ENCODE measurements around the gene KIRREL3.

Gene KIRREL3

DNA sequence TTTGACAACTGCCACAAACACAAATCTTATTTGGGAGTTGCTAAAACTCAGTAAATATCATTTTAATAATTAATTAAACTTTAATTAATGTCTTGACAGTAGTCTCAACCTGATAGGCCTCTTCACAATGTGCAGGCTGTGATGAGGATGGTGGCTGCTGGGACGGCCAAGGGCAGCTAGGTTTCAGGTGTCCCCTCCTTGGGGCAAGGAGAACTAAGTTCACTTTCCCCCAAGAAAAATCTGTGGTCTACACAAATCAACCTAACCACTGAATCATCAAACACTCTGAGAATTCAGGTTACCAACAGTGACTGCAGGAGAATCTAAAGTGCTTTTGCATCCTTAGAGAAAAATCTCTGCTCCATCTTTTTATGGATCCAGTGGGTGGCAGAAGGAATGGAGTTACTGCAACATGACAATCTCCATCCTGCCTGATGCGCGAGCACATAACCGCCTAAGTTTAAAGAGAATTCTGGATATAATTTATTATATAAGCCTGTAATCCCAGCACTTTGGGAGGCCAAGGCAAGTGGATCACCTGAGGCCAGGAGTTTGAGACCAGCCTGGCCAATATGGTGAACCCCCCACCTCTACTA is 289.7 kb downstream of the KIRREL3 start:
- no peak overlapping the region for H3K4me3 ChIP-seq (ENCODE audit: control insufficient read depth, low read depth, low read length)
- DNase-seq (ENCODE audit: low read depth), result no peak
- TF ChIP-seq, protein P1, sequence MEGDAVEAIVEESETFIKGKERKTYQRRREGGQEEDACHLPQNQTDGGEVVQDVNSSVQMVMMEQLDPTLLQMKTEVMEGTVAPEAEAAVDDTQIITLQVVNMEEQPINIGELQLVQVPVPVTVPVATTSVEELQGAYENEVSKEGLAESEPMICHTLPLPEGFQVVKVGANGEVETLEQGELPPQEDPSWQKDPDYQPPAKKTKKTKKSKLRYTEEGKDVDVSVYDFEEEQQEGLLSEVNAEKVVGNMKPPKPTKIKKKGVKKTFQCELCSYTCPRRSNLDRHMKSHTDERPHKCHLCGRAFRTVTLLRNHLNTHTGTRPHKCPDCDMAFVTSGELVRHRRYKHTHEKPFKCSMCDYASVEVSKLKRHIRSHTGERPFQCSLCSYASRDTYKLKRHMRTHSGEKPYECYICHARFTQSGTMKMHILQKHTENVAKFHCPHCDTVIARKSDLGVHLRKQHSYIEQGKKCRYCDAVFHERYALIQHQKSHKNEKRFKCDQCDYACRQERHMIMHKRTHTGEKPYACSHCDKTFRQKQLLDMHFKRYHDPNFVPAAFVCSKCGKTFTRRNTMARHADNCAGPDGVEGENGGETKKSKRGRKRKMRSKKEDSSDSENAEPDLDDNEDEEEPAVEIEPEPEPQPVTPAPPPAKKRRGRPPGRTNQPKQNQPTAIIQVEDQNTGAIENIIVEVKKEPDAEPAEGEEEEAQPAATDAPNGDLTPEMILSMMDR (conservative IDR thresholded peaks at IDR 0.05; ENCODE audit: control insufficient read depth, insufficient read depth, low read depth, low read length), result no peak

DNA sequence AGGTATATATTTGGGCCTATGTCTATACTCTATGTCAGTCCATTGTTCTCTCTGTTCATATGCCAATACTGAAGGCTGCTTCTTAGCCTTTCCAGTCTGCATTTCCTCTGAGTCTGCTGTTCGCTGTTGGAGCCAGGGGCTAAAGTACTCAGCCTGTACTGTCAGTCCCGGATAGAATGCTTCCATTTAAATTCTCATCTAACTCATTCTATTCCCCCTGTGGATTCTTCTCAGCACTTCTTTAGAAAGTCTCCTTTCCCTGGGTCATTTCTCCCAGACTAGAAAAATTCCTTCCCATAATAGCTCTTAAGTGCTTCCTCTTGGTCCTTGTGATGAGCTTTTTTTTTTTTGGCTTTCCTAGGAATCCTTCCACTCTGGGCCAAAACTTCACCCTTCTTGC is 293.1 kb downstream of the KIRREL3 start:
- TF ChIP-seq, protein P1 (conservative IDR thresholded peaks at IDR 0.05; ENCODE audit: control insufficient read depth, insufficient read depth, low read depth, low read length), result no peak
- H3K4me3 ChIP-seq (ENCODE audit: control insufficient read depth, low read depth, low read length), result no peak overlapping the region
- no peak for DNase-seq (ENCODE audit: low read depth)

DNA sequence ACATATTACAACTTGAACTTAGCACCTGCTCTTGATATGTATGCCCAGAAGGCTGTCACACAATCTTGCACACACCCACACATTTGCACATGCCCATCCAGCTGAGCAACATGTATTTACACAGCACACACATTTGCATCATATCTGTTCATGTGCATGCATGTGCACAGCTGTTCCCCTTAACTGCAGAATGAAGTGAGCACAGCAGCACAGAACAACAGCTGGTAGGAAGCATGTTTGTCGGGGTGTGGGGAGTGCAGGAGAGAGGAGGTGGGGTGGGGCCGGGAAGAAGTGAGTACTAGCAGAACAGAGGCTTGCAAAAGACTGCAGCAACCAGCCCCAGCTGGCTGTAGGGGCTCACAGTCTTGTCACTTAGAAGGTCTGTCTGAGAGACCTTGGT is 296.5 kb downstream of the KIRREL3 start:
- H3K4me3 ChIP-seq (ENCODE audit: control insufficient read depth, low read depth, low read length), result no peak overlapping the region
- no peak for DNase-seq (ENCODE audit: low read depth)
- TF ChIP-seq, protein P1 (conservative IDR thresholded peaks at IDR 0.05; ENCODE audit: control insufficient read depth, insufficient read depth, low read depth, low read length), result no peak

DNA sequence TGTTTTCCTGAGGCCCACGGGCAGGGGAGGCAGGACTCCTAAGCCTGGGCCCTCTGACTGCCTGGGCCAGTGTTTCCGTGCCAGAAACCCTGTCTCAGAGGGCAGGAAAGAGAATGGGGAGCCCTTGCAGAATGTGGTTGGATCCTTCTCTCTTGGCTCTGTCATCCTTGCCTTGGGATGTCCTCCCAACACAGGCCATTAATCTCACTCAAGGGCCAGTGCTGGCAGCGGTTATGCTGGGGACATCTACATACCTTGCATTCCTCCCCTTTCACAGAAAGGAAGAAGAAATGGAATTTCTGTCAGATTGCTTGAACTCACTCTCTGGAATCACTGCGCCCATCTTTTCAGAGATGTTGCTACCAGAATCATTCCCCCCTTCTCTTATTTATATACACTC is 296.9 kb downstream of the KIRREL3 start:
- TF ChIP-seq, protein P1 (conservative IDR thresholded peaks at IDR 0.05; ENCODE audit: control insufficient read depth, insufficient read depth, low read depth, low read length), result no peak
- DNase-seq (ENCODE audit: low read depth), result no peak

DNA sequence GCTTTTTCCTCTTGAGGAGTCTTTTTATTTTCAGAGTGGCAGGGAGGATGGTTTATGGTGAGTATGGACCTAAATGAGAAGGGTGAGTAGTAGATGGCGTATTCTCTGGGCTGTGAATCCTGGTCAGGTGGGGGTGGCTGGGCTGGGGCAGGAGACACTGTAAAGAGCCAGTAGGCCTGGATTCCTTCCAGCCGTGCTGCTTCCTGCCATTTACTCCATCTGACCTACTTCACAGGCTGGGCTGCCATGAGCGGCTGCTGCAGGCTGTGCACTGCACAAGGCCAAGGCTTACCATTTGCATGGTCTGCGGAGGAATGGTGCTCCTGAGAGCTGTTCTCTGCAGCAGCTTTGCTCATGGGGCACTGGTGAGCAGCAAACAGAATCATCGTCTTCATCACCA is 297.6 kb downstream of the KIRREL3 start:
- TF ChIP-seq, protein P1 (conservative IDR thresholded peaks at IDR 0.05; ENCODE audit: control insufficient read depth, insufficient read depth, low read depth, low read length), result no peak
- H3K4me3 ChIP-seq (ENCODE audit: control insufficient read depth, low read depth, low read length), result no peak overlapping the region

More for the DNA sequence above, 296.9 kb downstream of the KIRREL3 start:
- no peak overlapping the region for H3K4me3 ChIP-seq (ENCODE audit: control insufficient read depth, low read depth, low read length)

DNA sequence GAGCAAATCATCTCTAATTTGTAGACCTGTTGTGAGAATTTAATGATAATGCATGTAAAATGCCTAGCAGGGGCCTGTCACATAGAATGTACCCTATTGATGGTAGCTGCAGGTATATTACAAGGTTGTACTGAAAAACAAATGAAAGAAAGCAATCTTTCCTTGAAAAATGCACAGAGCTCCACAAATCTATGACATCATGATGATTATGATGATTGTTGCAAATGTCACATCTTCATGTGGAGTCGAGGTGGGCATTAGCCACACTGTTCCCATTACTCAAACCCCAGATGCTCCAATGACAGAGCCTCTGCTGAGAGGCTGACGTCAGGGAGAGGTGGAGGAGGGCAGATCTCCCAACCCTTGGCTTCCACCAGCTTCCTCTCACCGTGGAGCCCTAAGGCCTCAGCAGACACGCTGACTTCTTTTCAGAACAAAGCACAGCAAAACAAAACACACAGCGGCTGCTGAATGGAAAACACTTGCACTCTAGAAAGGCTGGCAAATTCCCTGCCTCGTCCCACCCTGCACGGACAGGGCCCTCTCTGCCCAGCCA is 298.3 kb downstream of the KIRREL3 start:
- no peak overlapping the region for H3K4me3 ChIP-seq (ENCODE audit: control insufficient read depth, low read depth, low read length)
- DNase-seq (ENCODE audit: low read depth), result no peak
- TF ChIP-seq, protein P1 (conservative IDR thresholded peaks at IDR 0.05; ENCODE audit: control insufficient read depth, insufficient read depth, low read depth, low read length), result no peak

More for the DNA sequence above, 297.6 kb downstream of the KIRREL3 start:
- DNase-seq (ENCODE audit: low read depth), result no peak
